ENCODE data around the gene RAB10.

- no peak for TF ChIP-seq EZH2phosphoT487 (IDR thresholded peaks at IDR 0.05)
- TF ChIP-seq CTCF (IDR thresholded peaks at IDR 0.05) = no peak
- TF ChIP-seq EZH2 (IDR thresholded peaks at IDR 0.05) = no peak
Observed at GRCh38 chr2:26070730-26071129, 36.8 kb downstream of the RAB10 start.
